Breast epithelium (tissue), 3 donors: Measurements from ENCODE around the gene RWDD1.

Source experiments
- CTCF ChIP-seq, 3 donors: fragments of 450-650 bp; IDR thresholded peaks; one replicate each; pipeline ENCODE4 v1.5.1; 2016 to 2017; ENCODE audit warnings: antibody characterized with exemption in 3 of 3, mild to moderate bottlenecking in 3 of 3, moderate library complexity in 3 of 3
- POLR2A ChIP-seq: fragments of 450-650 bp; IDR thresholded peaks from one replicate; pipeline ENCODE4 v1.6.1; 2016; ENCODE audit warnings: antibody characterized with exemption, mild to moderate bottlenecking, moderate library complexity

- TF ChIP-seq CTCF (IDR thresholded peaks at IDR 0.05) (no peak), POLR2A (no peak)
Measured at GRCh38 chr6:116533233-116533957, 37.9 kb upstream of the RWDD1 start.
